ENCODE results near the gene RYR3. TPM values are rescaled to one million over a fixed set of nuclear protein-coding genes. Genes with fewer than 3 reads are reported as not detected.

The RYR3 gene
- total RNA-seq, 1 donor from 2014 or later, result 0.07 TPM

DNA sequence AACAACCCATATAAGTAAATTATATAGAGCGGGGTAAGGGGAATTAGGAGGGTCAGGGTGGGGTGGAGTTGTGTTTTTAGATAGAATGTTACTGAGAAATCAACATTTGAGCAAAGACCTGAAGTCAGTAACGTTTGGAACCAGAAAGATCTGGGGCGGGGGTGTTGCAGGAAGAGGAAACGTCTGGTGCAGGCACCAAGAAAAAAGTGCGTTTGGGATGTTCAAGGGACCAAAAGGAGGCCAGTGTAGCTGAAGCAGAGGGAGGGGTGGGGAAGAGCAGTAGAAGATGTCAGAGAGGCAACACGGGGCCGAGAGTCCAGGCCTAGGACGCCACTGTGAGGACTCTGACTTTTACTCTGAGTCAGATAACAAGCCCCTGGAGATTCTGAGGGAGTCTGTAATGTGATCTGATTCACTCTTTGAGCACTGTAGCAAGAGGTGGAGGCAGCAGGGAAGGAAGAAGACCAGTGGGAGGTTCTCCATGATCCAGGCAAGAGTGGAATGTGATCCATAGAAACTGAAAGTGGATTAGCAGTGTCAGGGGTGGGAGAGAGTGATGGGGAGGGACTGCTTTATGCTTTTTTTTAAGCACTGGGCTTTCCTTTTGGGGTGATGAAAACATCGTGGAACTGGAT lies 478.3 kb downstream of the RYR3 start:
- Mint-ChIP-seq H3K27ac (ENCODE audit: unreplicated experiment) (no peak overlapping the region), H3K4me1 (ENCODE audit: low read depth) (peaks cover 6% of the 10 kb centered on the region), H3K36me3 (ENCODE audit: low read depth) (no peaks in the 10 kb centered on the region), H3K9me3 (ENCODE audit: low read depth) (no peaks in the 10 kb centered on the region), H3K27me3 (ENCODE audit: low read depth) (peaks cover 4% of the 10 kb centered on the region), H3K4me3 (ENCODE audit: unreplicated experiment) (no peak overlapping the region)
- no peak for DNase-seq (ENCODE audit: low spot score)
- TF ChIP-seq, protein P1, sequence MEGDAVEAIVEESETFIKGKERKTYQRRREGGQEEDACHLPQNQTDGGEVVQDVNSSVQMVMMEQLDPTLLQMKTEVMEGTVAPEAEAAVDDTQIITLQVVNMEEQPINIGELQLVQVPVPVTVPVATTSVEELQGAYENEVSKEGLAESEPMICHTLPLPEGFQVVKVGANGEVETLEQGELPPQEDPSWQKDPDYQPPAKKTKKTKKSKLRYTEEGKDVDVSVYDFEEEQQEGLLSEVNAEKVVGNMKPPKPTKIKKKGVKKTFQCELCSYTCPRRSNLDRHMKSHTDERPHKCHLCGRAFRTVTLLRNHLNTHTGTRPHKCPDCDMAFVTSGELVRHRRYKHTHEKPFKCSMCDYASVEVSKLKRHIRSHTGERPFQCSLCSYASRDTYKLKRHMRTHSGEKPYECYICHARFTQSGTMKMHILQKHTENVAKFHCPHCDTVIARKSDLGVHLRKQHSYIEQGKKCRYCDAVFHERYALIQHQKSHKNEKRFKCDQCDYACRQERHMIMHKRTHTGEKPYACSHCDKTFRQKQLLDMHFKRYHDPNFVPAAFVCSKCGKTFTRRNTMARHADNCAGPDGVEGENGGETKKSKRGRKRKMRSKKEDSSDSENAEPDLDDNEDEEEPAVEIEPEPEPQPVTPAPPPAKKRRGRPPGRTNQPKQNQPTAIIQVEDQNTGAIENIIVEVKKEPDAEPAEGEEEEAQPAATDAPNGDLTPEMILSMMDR (IDR thresholded peaks at IDR 0.05), result no peak

- TF ChIP-seq, protein P1 (IDR thresholded peaks at IDR 0.05), result no peak
- Mint-ChIP-seq H3K27ac (ENCODE audit: unreplicated experiment) (no peak overlapping the region), H3K27me3 (ENCODE audit: low read depth) (peaks cover 4% of the 10 kb centered on the region), H3K9me3 (ENCODE audit: low read depth) (no peaks in the 10 kb centered on the region), H3K4me3 (ENCODE audit: unreplicated experiment) (no peak overlapping the region), H3K4me1 (ENCODE audit: low read depth) (no peaks in the 10 kb centered on the region), H3K36me3 (ENCODE audit: low read depth) (no peaks in the 10 kb centered on the region)
- DNase-seq (ENCODE audit: low spot score), result no peak
Measured at GRCh38 chr15:33794453-33794852, 483.7 kb downstream of the RYR3 start.

- TF ChIP-seq, protein P1 (IDR thresholded peaks at IDR 0.05), result no peak
- DNase-seq (ENCODE audit: low spot score), result no peak
Measured at GRCh38 chr15:33795070-33795469, 484.3 kb downstream of the RYR3 start.

GRCh38 chr15:33797651-33798050 lies 486.9 kb downstream of the RYR3 start:
- H3K27me3 Mint-ChIP-seq (ENCODE audit: low read depth), result peaks cover 4% of the 10 kb centered on the region
- H3K27ac Mint-ChIP-seq (ENCODE audit: unreplicated experiment), result no peak overlapping the region
- TF ChIP-seq, protein P1 (IDR thresholded peaks at IDR 0.05), result no peak
- H3K4me3 Mint-ChIP-seq (ENCODE audit: unreplicated experiment), result no peak overlapping the region
- DNase-seq (ENCODE audit: low spot score), result no peak
- H3K36me3 Mint-ChIP-seq (ENCODE audit: low read depth), result no peaks in the 10 kb centered on the region
- H3K4me1 Mint-ChIP-seq (ENCODE audit: low read depth), result peaks cover 11% of the 10 kb centered on the region
- H3K9me3 Mint-ChIP-seq (ENCODE audit: low read depth), result no peaks in the 10 kb centered on the region

More at GRCh38 chr15:33795070-33795469, 484.3 kb downstream of the RYR3 start:
- Mint-ChIP-seq H3K36me3 (ENCODE audit: low read depth) (no peaks in the 10 kb centered on the region), H3K9me3 (ENCODE audit: low read depth) (no peaks in the 10 kb centered on the region), H3K4me3 (ENCODE audit: unreplicated experiment) (no peak overlapping the region), H3K27me3 (ENCODE audit: low read depth) (peaks cover 4% of the 10 kb centered on the region), H3K4me1 (ENCODE audit: low read depth) (no peaks in the 10 kb centered on the region), H3K27ac (ENCODE audit: unreplicated experiment) (no peak overlapping the region)

- H3K4me3 Mint-ChIP-seq (ENCODE audit: unreplicated experiment), result no peak overlapping the region
- no peaks in the 10 kb centered on the region for H3K27me3 Mint-ChIP-seq (ENCODE audit: low read depth)
- peaks cover 11% of the 10 kb centered on the region for H3K4me1 Mint-ChIP-seq (ENCODE audit: low read depth)
- no peak for DNase-seq (ENCODE audit: low spot score)
- H3K36me3 Mint-ChIP-seq (ENCODE audit: low read depth), result no peaks in the 10 kb centered on the region
- H3K27ac Mint-ChIP-seq (ENCODE audit: unreplicated experiment), result no peak overlapping the region
- no peaks in the 10 kb centered on the region for H3K9me3 Mint-ChIP-seq (ENCODE audit: low read depth)
- TF ChIP-seq, protein P1 (IDR thresholded peaks at IDR 0.05), result no peak
Measured at GRCh38 chr15:33801954-33802353, 491.2 kb downstream of the RYR3 start.

Data from chondrocyte (in vitro differentiated cells).